Sigmoid colon (tissue), 3 donors: ENCODE results near the gene RAPSN.

ENCODE experiments used
- POLR2A ChIP-seq, 2 donors: fragments of 450-650 bp; IDR thresholded peaks; one replicate each; pipeline ENCODE4 v1.6.1; 2016; ENCODE audit warnings: antibody characterized with exemption in 2 of 2, mild to moderate bottlenecking in 2 of 2, moderate library complexity in 2 of 2
- TF ChIP-seq, protein P1 (sequence below), 4 experiments: fragments of 450-650 bp in 3 of 4; fragments of 200-600 bp in 1 of 4; IDR thresholded peaks; one replicate each; pipeline ENCODE4 v1.5.1; 2016 to 2019; ENCODE audit warnings: antibody characterized with exemption in 4 of 4, mild to moderate bottlenecking in 3 of 4, moderate library complexity in 2 of 4

- TF ChIP-seq, protein P1, sequence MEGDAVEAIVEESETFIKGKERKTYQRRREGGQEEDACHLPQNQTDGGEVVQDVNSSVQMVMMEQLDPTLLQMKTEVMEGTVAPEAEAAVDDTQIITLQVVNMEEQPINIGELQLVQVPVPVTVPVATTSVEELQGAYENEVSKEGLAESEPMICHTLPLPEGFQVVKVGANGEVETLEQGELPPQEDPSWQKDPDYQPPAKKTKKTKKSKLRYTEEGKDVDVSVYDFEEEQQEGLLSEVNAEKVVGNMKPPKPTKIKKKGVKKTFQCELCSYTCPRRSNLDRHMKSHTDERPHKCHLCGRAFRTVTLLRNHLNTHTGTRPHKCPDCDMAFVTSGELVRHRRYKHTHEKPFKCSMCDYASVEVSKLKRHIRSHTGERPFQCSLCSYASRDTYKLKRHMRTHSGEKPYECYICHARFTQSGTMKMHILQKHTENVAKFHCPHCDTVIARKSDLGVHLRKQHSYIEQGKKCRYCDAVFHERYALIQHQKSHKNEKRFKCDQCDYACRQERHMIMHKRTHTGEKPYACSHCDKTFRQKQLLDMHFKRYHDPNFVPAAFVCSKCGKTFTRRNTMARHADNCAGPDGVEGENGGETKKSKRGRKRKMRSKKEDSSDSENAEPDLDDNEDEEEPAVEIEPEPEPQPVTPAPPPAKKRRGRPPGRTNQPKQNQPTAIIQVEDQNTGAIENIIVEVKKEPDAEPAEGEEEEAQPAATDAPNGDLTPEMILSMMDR (IDR thresholded peaks at IDR 0.05), result no peak
- TF ChIP-seq POLR2A (IDR thresholded peaks at IDR 0.05), result no peak
Observed at GRCh38 chr11:47453365-47453764, 4.4 kb upstream of the RAPSN start.
